ENCODE measurements around the gene TSPYL4. TPM values are rescaled to one million over a fixed set of nuclear protein-coding genes. Genes with fewer than 3 reads are reported as not detected.
A peak's percentile ranks its signal among the peaks of the same experiment; 100 is the strongest.

Gene TSPYL4
- total and polyA plus RNA-seq, 2 donors from 2014 or later = 15.2 to 25.8 TPM

- peaks cover 2 to 20% (median 10%) of the 10 kb centered on the region in 3 donors for H3K4me1 ChIP-seq (ENCODE audit: control insufficient read depth in 2 of 3, insufficient read depth in 2 of 3, low read depth in 1 of 3, low read length in 3 of 3)
Measured at GRCh38 chr6:116277124-116277523, 23.2 kb upstream of the TSPYL4 start.

GRCh38 chr6:116271149-116271708 is 17.4 kb upstream of the TSPYL4 start:
- peaks cover 0 to 7% (median 2%) of the 10 kb centered on the region in 3 donors for H3K4me1 ChIP-seq (ENCODE audit: control insufficient read depth in 2 of 3, insufficient read depth in 2 of 3, low read depth in 1 of 3, low read length in 3 of 3)
- no peak overlapping the region for H3K27ac ChIP-seq (ENCODE audit: low read depth in 2 of 2, low read length in 2 of 2)
- FAIRE-seq = no peak
- peaks cover 0 to 8% (median 2%) of the 10 kb centered on the region in 3 donors for H3K36me3 ChIP-seq (ENCODE audit: control insufficient read depth in 2 of 3, insufficient read depth in 3 of 3, low read length in 3 of 3)
- no peak for TF ChIP-seq CTCF (IDR thresholded peaks at IDR 0.05; ENCODE audit: borderline replicate concordance, extremely low read depth, insufficient read depth)
- intact Hi-C loops (cut with DNase I) = no loop called here
- no peaks in the 10 kb centered on the region for H3K9me3 ChIP-seq (ENCODE audit: control insufficient read depth in 2 of 3, insufficient read depth in 1 of 3, low read length in 3 of 3)
- no peak overlapping the region for H3K4me3 ChIP-seq (ENCODE audit: low read length in 3 of 3)
- H3K27me3 ChIP-seq (ENCODE audit: control insufficient read depth, insufficient read depth, low read length) = no peaks in the 10 kb centered on the region
- no peak for DNase-seq
- no peak overlapping the region for H3K9ac ChIP-seq (ENCODE audit: low read length in 3 of 3)

More at GRCh38 chr6:116277124-116277523, 23.2 kb upstream of the TSPYL4 start:
- FAIRE-seq (no peak), DNase-seq (no peak)
- Histone ChIP-seq H3K9me3 (ENCODE audit: control insufficient read depth in 2 of 3, insufficient read depth in 1 of 3, low read length in 3 of 3) (no peaks in the 10 kb centered on the region), H3K9ac (ENCODE audit: low read length in 3 of 3) (peak overlapping the region; percentile 29 to 59 (median 40)), H3K27me3 (ENCODE audit: control insufficient read depth, insufficient read depth, low read length) (no peaks in the 10 kb centered on the region), H3K27ac (ENCODE audit: low read depth in 2 of 2, low read length in 2 of 2) (peak overlapping the region in 1 of 2 donors; percentile 20), H3K4me3 (ENCODE audit: low read length in 3 of 3) (peak overlapping the region; percentile 58 to 85 (median 84)), H3K36me3 (ENCODE audit: control insufficient read depth in 2 of 3, insufficient read depth in 3 of 3, low read length in 3 of 3) (peaks cover 0 to 14% (median 4%) of the 10 kb centered on the region in 3 donors)
- TF ChIP-seq CTCF (IDR thresholded peaks at IDR 0.05; ENCODE audit: borderline replicate concordance, extremely low read depth, insufficient read depth) = no peak
- intact Hi-C loops (cut with DNase I) = no loop called here

- Histone ChIP-seq H3K27ac (ENCODE audit: low read depth in 2 of 2, low read length in 2 of 2) (no peak overlapping the region), H3K27me3 (ENCODE audit: control insufficient read depth, insufficient read depth, low read length) (no peaks in the 10 kb centered on the region), H3K9ac (ENCODE audit: low read length in 3 of 3) (no peak overlapping the region), H3K36me3 (ENCODE audit: control insufficient read depth in 2 of 3, insufficient read depth in 3 of 3, low read length in 3 of 3) (peaks cover 0 to 8% (median 2%) of the 10 kb centered on the region in 3 donors), H3K4me1 (ENCODE audit: control insufficient read depth in 2 of 3, insufficient read depth in 2 of 3, low read depth in 1 of 3, low read length in 3 of 3) (no peaks in the 10 kb centered on the region), H3K9me3 (ENCODE audit: control insufficient read depth in 2 of 3, insufficient read depth in 1 of 3, low read length in 3 of 3) (no peaks in the 10 kb centered on the region), H3K4me3 (ENCODE audit: low read length in 3 of 3) (no peak overlapping the region)
- FAIRE-seq = peak; percentile 62
- DNase-seq = peak in 2 of 5 donors; percentile 80 to 88
- TF ChIP-seq CTCF (IDR thresholded peaks at IDR 0.05; ENCODE audit: borderline replicate concordance, extremely low read depth, insufficient read depth) = peak; percentile 73
- intact Hi-C loops (cut with DNase I) = no loop called here
Measured at GRCh38 chr6:116268589-116269293, 14.9 kb upstream of the TSPYL4 start.
